Psoas muscle (tissue), 8 donors: ENCODE results near the gene KRT35. TPM values are rescaled to one million over a fixed set of nuclear protein-coding genes. Genes with fewer than 3 reads are reported as not detected.

Experiments used
- ATAC-seq, 4 donors: fragments of 200-7000 bp; cut with Tn5 transposase; one replicate each; pipeline ENCODE4 v1.9.1; 2020; ENCODE audit warnings: moderate library complexity in 3 of 4, mild to moderate bottlenecking in 2 of 4
- DNase-seq, 2 donors: peaks; one replicate each; pipeline ENCODE4 v3.0.0-alpha.2; 2020
- H3K27ac ChIP-seq: fragments of 200-600 bp; one replicate; pipeline ENCODE4 v1.8.0; 2022
- H3K27me3 ChIP-seq, 3 donors: fragments of 200-600 bp in 1 of 3; one replicate each; pipeline versions ENCODE4 v1.6.1 to v1.8.0; 2013 to 2022; ENCODE audit warnings: low read length in 2 of 3, mild to moderate bottlenecking in 2 of 3, moderate library complexity in 1 of 3; ENCODE audit not compliant: insufficient read depth in 3 of 3
- H3K36me3 ChIP-seq, 2 donors: fragments of 200-600 bp in 1 of 2; one replicate each; pipeline versions ENCODE4 v1.6.1 to v1.8.0; 2013 to 2022; ENCODE audit warnings: low read depth in 1 of 2, mild to moderate bottlenecking in 1 of 2, moderate library complexity in 1 of 2; ENCODE audit not compliant: insufficient read depth in 1 of 2
- H3K4me1 ChIP-seq: fragments of 200-600 bp; one replicate; pipeline ENCODE4 v1.8.0; 2022
- H3K4me3 ChIP-seq: fragments of 200-600 bp; one replicate; pipeline ENCODE4 v1.8.0; 2022; ENCODE audit warnings: mild to moderate bottlenecking
- H3K9me3 ChIP-seq: fragments of 200-600 bp; one replicate; pipeline ENCODE4 v1.8.0; 2022
- WGBS, 3 donors: extraction: QIAGEN DNeasy Blood & Tissue Kit; methylation state at CpG; one replicate each; pipeline versions ENCODE4 v1.1.6 to v1.1.7; 2013; 5-methylcytosine and 5-hydroxymethylcytosine counted together
- intact Hi-C, 2 donors: fragments of 100-400 bp; cut with DNase I; formaldehyde crosslinking; loops; one replicate each; pipeline versions ENCODE4 v1.11.0 to v1.14.2; 2022
- polyA plus RNA-seq, 3 donors: library from polyadenylated mRNA; stranded (reverse); fragments of 200-250 nt; gene quantifications; one replicate each; pipeline ENCODE4 v1.2.3, GENCODE V29; 2013
- total RNA-seq, 4 donors: library from RNA; stranded (reverse); fragmentation: NEBNext Ultra II Directional in 2 of 4; extraction: Animal tissue kit (Norgen Biotek cat#: 25700) in 2 of 4; gene quantifications; one replicate each; pipeline versions ENCODE4 v1.2.1 to v1.2.4, GENCODE V29; 2021 to 2023
- TF ChIP-seq, protein P1 (sequence below): fragments of 200-600 bp; IDR thresholded peaks from one replicate; pipeline ENCODE4 v1.8.0; 2022; ENCODE audit warnings: antibody characterized with exemption
- donor health status: healthy with polysubstance abuse.
- donor health status: DM: no; HTN: no; CAD: no; lungs with moderate emphysema.
- donor health status: Bipolar disorder and iron deficiency.
- donor health status: healthy.
- donor health status: DM: yes; HTN: yes; CAD: no.
- donor health status: DM: no; HTN: no; CAD: no.
- donor health status: DM: no; HTN: no; CAD: no.
- donor health status: DM: yes; HTN: yes; CAD: no.

KRT35 gene
- total and polyA plus RNA-seq, 7 donors: not detected

DNA sequence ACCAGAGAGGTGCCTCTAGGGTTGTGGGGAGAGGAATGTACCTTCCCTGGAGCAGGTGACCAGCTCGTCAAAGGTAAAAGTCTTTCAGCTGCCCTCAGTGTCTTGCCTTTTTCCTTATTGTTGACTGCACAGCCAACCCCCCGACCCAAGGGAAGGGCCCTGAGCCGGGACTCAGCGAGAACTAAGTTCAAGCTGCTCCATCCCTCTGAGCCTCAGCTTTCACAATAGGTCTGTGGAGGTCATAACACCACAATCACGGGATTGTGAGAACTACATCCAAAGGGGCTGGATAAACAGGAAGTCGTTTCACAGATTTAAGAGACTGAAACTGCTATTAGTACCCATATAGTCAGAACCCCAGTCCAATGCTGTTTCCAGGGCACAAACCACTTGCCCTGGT, 11.4 kb upstream of the KRT35 start:
- Histone ChIP-seq H3K4me3 (no peak overlapping the region), H3K27ac (no peak overlapping the region), H3K9me3 (no peaks in the 10 kb centered on the region), H3K27me3 (peaks cover 0 to 4% (median 0%) of the 10 kb centered on the region in 3 donors), H3K36me3 (no peaks in the 10 kb centered on the region), H3K4me1 (no peaks in the 10 kb centered on the region)
- 52 to 59% (median 55%) methylated on average over 6 of the region's 6 CpGs for WGBS, 3 donors
- intact Hi-C loops: no loop called here
- ATAC-seq (no peak), DNase-seq (no peak)
- TF ChIP-seq, protein P1, sequence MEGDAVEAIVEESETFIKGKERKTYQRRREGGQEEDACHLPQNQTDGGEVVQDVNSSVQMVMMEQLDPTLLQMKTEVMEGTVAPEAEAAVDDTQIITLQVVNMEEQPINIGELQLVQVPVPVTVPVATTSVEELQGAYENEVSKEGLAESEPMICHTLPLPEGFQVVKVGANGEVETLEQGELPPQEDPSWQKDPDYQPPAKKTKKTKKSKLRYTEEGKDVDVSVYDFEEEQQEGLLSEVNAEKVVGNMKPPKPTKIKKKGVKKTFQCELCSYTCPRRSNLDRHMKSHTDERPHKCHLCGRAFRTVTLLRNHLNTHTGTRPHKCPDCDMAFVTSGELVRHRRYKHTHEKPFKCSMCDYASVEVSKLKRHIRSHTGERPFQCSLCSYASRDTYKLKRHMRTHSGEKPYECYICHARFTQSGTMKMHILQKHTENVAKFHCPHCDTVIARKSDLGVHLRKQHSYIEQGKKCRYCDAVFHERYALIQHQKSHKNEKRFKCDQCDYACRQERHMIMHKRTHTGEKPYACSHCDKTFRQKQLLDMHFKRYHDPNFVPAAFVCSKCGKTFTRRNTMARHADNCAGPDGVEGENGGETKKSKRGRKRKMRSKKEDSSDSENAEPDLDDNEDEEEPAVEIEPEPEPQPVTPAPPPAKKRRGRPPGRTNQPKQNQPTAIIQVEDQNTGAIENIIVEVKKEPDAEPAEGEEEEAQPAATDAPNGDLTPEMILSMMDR: no peak

DNA sequence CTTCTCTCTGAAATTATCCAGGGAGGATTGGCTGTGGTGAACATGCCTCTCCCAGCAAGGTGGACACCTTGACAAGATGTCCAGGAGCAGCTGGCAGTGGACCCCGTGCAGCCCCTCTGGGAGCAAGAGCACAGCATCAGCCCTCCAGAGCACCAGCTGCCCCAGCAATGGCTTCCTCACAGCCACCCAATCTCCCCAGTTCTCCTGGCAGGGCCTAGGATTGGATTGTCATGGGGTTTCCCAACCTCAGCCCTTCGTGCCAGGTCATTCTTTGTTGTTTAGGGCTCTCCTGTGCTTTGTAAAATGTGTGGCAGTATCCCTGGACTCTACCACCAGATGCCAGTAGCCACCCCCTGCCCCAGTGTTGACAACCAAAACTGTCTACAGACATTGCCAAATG, 10.5 kb upstream of the KRT35 start:
- no peaks in the 10 kb centered on the region for H3K9me3 ChIP-seq
- H3K36me3 ChIP-seq: no peaks in the 10 kb centered on the region
- no peak overlapping the region for H3K4me3 ChIP-seq
- TF ChIP-seq, protein P1: no peak
- intact Hi-C loops: no loop called here
- H3K27me3 ChIP-seq: peaks cover 0 to 4% (median 0%) of the 10 kb centered on the region in 3 donors
- 59 to 75% (median 67%) methylated on average over 2 of the region's 2 CpGs for WGBS, 3 donors
- DNase-seq (no peak), ATAC-seq (no peak)
- no peak overlapping the region for H3K27ac ChIP-seq
- no peaks in the 10 kb centered on the region for H3K4me1 ChIP-seq

DNA sequence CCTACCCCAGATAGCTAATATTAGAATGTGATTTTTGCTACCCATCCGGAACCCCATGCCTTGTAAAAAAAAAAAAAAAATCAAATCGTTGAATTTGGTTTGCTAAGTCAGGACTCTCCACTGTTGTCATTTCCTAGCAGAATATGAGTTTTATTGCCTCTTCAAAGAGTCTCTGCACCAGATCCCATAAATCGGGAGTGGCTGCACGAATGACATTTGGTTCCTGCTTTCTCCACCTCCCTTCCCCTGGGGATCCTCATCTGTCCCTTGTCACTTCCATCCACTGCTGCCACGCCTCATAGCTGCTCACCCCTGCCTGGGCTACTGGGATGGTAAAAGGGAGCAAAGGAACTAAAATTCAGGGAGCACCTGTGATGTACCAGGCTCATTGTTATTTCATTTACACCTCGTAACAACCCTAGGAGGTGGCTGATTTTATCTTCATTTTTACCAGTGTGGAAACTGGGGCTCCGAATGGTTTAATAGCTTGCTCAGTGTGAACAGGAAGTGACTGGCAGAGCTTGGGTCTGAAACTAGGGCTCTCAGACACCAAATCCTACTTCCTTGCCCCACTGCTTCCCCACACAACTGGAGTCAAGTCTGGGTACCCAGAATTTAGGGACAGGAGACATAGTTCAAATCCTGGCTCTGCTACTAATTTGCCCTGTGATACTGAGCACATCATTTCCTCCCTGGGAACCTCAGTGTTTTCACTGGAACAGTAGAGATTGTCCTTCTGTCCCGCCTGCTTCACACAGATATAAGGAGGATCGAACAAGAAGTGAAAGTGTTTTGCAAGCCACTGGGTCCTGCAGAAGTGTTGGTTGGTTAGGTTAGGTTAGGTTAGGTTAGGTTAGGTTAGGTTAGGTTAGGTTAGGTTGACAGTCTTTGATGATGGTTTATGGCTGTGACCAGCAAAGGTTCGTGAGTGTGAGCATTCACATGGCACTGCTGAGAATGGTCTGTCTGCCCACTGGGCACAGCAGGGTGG, 9.3 kb upstream of the KRT35 start:
- peaks cover 0 to 4% (median 0%) of the 10 kb centered on the region in 3 donors for H3K27me3 ChIP-seq
- H3K36me3 ChIP-seq: no peaks in the 10 kb centered on the region
- H3K27ac ChIP-seq: no peak overlapping the region
- no peaks in the 10 kb centered on the region for H3K4me1 ChIP-seq
- 74 to 87% (median 82%) methylated on average over 10 of the region's 10 CpGs for WGBS, 3 donors
- TF ChIP-seq, protein P1: no peak
- no peaks in the 10 kb centered on the region for H3K9me3 ChIP-seq
- H3K4me3 ChIP-seq: no peak overlapping the region
- DNase-seq (no peak), ATAC-seq (no peak)
- intact Hi-C loops: no loop called here

DNA sequence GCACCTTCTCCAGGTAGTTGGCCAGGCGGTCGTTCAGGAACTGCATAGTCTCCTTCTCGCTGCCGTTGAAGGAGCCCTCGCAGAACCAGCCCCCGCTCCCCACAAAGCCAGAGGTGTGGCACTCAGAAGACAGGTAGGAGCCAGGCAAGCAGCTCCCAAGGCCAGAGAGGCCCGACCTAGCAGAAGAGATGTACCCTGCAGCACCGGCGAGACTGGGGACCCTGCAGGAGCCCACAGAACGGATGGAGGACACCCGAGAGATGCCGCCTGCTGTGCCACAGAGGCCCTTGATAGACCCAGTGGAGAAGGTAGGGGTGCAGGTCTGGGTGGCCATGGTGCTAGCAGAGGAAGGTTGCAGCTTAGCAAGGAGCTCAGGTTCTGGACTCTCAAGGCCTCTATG, 8.6 kb upstream of the KRT35 start, which contains the start of gene KRT36:
TSS of gene KRT36 (minus strand) at position 380 of the 400 bp plus-strand sequence. CDS start at position 334, 46 bp downstream.
- H3K4me1 ChIP-seq: no peaks in the 10 kb centered on the region

More for the DNA sequence above, 8.6 kb upstream of the KRT35 start, which contains the start of gene KRT36:
- Histone ChIP-seq H3K36me3 (no peaks in the 10 kb centered on the region), H3K9me3 (no peaks in the 10 kb centered on the region), H3K4me3 (no peak within 1 kb of the TSS), H3K27me3 (peaks cover 0 to 4% (median 0%) of the 10 kb centered on the region in 3 donors), H3K27ac (no peak within 1 kb of the TSS)
- intact Hi-C loops: no loop called here
- 92 to 97% (median 94%) methylated on average over 12 of the region's 12 CpGs for WGBS, 3 donors
- TF ChIP-seq, protein P1: no peak
- ATAC-seq (no peak), DNase-seq (no peak)
